HG03066 (cell line): Measurements from ENCODE around the gene MTERF1.
"Not testable (repeated sequence)": the region's sequence is repeated elsewhere in the genome, so short reads cannot be mapped to it uniquely, and the experiment has no call there.

Experiments used
- ATAC-seq: cut with Tn5 transposase; IDR thresholded peaks from one replicate; pipeline ENCODE4 v1.9.1; 2021; ENCODE audit warnings: low read depth; ENCODE audit not compliant: unreplicated experiment

The MTERF1 gene, protein sequence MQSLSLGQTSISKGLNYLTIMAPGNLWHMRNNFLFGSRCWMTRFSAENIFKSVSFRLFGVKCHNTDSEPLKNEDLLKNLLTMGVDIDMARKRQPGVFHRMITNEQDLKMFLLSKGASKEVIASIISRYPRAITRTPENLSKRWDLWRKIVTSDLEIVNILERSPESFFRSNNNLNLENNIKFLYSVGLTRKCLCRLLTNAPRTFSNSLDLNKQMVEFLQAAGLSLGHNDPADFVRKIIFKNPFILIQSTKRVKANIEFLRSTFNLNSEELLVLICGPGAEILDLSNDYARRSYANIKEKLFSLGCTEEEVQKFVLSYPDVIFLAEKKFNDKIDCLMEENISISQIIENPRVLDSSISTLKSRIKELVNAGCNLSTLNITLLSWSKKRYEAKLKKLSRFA

DNA sequence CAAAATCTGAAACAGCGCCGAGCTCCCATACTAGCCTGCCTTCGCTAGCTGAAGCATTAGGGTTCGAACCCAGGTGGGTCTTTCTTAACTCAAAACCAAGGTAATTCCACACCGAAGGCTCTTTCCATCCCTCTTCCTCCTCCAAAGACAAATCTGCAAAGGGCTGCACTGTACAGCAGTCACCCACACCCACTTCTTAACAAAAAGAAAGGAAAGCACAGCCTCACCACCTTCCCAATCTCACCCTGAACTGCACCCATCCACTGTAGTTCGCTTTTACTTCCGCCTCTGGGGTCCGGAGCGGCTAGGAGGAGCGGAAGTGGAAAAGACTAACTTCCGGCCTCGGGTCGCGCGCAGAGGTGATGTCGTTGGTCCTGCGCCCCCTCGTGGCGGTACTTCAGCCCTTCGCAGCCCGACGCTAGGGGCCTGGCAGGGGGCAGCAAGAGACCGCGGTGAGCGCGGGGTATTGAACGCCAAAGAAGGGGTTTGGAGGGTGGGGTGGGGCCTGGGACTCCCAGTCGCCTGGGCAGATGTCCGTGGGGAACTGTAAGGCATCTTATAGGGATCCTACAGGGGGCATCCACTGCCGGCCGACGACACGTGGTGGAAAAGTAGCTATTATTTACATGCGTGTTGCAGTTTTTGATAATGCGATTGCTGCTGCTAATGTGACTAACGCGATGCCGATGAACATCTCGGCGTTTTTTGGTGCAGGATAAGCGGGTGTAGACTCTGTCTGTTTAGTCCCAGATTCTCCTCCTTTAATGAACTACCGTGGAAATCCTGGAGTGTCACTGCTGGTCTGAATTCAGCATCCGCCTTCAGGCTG lies at the start of gene MTERF1:
Gene MTERF1, minus strand, starts transcription at position 290 of the 829 bp plus-strand sequence. CDS start 619 bp downstream, outside the sequence.
- ATAC-seq: peak; percentile 99

DNA sequence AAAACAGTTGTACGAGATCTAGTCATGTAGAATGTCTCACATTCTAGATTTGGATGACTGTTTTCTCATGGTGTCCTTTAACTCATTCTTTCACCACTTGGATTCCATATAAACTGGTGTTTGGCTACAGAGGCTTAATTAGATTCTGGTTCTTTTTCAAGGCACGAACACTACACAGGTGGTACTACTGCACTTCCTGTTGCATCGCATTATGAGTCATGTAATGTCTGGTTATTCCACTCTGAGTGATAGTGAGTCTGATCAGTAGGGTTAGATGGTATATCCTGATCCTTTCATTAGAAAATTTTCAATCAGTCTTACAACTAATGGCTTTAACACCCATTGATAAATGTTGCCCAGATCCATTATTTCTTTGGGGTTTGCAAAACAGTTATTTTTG lies 49.0 kb upstream of the MTERF1 start:
- no peak for ATAC-seq

DNA sequence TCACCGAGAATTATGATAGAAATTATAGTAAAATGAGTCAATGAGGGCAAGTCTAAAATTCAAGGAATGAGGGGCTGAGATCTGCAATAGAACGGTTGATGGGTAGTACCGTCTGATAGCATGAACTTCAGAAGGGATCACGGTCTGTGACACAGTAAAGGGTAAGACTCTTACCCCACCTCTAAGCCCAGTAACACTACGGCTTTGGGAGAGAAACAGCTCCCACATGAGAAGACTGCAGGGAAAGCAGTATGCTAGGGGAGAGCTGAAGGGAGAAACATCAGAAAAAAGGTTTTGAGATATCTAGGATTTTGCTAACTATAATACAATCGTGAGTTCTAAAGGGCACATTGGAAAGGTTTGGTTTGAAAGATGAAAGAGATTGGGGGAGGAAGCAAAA lies 47.4 kb upstream of the MTERF1 start:
- no peak for ATAC-seq

DNA sequence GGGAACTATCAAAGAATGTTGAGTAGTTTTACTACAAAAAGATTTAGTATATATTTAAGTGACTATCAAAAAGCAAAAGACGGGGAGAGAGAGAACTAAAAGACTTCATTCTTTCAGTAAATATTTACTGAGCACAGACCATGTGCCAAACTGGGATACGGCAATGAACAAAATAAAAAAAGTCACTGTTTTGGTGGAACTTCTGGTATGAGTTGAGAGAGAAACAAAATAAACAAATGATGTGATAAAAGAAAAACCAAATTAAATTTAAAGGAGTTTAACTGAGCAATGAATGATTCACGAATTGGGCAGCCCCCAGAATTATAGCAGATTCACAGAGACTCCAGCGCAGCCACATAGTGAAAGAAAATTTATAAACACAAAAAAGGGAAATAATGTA lies 42.4 kb upstream of the MTERF1 start:
- no peak for ATAC-seq

DNA sequence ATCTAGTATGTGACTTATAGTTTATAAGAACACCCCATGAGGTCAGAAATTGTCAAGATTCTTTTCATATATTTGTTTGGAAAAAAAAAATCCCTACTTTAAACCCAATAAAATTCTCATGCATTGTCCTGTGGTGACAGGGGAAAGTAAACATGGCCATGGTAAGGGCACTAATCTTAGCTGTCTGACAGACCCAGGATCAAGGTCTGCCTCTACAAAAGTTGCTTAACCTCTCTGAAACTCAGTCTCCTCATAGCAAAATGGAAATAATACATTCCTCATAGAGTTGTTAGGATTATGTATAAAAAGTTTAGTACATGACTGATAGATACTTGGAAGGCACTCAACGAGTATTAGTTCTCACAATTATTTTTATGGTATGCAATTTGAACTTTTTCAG lies 37.9 kb upstream of the MTERF1 start:
- ATAC-seq: no peak

DNA sequence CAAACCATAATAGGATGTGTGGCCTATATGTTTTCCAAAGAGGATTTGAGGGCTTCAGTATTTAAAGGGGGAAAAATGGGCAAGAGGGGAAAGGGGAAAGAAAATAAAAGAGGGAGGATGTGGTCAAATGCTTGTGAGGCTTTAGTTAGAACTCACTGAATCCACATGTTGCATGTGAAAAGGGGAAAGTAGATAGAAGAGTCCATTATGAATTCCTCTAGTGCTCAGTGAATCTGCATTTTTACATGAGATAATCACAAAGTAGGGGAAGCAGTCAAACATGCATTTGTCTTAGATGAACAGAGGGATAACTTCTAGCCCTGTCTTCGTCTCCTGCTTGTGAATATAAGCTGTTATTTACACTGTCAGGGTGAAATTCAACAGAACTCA lies 35.5 kb upstream of the MTERF1 start:
- no peak for ATAC-seq

DNA sequence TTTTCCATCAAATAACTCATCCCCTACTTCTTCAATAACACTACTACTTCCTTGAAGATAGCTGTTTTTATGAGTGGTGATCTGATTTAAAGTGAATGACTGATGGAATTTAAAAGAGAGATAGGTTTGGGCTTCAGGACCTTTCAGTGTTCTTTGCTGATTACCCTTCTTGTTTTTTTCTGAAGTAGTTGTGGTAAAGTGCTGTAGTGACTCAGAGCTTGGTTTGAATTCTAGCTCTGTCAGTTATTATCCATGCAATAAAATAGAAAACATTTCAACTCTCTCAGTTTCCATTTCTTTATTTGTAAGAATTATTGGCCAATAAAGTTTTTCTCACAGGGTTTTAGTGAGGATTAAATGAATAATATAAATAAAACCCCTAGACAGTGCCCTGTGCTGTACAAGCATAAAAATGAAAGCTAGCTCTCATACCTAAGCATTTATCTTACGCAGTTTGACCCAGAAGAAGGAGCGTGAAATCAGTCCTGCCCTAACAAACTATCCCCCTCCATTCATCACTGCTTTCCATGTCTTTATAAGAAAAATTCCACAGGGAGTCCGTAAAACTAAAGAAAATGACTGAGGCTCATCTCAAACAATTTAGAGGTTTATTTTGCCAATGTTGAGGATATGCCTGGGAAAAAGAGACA lies 35.0 kb upstream of the MTERF1 start:
- no peak for ATAC-seq

DNA sequence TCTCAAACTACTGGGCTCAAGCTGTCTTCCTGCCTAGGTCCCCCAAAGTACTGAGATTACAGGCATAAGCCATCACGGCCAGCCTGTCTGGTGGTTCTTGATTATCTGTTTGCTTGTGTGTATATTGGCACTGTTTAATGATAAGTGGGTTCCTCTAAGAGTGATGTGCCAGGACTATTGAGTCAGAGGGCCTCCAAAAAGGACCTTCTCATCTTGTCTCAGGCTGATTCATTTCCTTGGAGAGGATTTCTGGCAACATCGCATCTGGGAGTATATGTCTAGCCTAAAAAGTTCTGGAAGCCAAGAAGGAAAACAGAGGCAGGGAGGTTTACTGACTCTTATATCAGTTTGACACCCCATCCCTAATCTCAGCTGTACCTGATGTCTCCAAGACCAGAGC lies 33.1 kb upstream of the MTERF1 start:
- no peak for ATAC-seq

DNA sequence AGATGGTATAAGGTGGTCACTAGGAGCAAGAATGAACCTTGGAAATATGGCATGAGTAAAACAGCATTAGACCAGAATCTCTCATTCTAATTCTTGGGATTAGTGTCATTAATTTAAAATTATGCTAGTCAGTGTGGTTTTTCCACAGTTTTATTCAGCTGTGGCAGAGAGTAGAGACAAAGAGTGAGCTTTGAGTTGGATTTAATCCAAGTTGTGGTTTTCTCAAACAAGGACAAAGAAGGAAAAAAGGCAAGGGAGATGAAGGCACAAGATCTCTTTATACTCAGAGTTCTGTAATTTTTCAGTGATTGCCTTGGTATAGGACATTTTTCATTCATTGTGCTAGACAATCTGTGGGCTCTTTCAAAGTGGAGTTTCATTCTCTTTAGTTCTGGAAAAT lies 32.0 kb upstream of the MTERF1 start:
- ATAC-seq: no peak

DNA sequence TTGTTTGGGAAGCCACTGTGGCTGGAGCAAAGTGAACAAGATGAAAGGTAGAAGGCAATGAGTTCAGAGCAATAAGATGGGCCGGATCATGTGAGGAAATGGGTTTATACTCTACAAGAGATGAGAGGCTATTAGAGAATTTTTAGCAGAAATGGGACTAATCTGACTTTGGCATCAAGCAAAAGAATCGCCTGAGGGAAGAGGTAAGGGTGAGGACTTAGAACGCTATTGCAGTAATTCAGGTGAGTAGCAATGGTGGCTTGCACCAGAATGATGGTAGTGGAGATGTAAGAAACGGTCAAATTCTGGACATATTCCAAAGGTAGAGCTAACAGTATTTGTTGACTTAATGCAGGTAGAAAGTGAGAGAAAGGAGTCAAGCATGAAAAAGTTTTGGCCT lies 30.6 kb upstream of the MTERF1 start:
- ATAC-seq: no peak

DNA sequence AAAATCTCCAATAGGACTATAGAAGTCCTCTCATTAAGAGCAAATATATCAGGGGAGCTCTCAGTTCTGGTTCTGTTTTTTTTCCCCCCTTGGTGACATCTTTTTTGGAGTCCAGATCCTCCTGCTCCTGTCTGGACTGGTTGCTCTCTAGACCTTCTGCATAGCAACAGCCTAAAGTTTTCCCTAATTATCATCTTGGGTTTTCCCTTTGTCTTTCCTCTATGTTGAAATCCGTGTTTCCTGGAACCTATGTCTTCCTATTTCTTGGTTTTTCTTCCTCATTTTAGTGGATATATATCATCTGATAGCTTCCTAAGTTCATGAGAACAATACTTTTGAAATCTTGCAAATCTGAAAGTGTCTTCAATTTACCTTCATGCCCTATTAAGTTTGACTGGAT lies 29.7 kb upstream of the MTERF1 start:
- no peak for ATAC-seq

DNA sequence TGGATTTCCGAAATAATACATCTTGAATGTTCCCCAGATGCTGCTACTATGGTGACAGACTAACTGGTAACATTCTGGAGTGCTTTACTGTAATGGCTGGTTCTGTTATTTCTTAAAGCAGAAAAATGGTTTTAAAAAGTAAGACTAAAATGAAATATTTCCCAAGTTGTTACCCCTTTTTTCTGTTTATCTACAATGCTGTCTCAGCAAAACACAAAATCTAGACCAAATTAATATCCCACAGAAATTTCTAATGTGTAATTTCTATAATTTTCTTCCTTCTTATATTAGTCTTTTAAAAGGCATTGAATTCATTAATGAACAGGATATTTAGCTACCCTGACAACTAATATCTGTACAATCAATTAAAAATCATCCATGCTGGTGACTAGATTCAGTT lies 19.1 kb upstream of the MTERF1 start:
- no peak for ATAC-seq

DNA sequence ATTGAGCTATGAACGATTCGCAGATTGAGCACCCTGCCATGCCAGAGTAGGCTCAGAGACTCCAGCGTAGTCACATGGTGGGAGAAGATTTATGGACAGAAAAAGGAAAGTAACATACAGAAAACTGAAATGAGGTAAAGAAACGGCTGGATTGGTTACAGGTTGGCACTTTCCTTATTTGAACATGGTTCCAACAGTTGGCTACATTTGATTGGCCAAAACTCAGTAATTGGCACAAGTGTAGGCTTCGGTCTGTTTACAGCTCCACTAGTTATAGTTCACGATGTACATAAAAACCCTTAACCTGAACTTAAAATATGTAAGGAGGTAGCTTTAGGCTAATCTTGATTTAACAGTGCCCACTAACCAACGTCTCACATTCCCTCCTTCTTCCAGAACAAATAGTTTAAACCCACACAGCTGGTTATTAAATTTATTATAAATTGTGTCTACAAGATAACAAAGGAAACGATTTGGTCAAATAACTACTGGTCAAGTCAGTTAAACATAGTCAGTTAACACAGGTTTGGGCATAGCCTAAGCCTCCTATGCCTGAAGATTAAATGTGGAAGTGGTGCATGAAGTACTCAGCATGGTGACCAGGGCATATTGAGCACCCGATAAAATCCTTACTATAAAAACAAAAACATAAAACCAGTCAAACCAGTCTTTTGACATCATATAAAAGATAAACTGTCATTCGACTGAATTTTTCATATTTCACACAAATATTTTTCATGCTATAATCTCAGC lies 17.9 kb upstream of the MTERF1 start:
- no peak for ATAC-seq

DNA sequence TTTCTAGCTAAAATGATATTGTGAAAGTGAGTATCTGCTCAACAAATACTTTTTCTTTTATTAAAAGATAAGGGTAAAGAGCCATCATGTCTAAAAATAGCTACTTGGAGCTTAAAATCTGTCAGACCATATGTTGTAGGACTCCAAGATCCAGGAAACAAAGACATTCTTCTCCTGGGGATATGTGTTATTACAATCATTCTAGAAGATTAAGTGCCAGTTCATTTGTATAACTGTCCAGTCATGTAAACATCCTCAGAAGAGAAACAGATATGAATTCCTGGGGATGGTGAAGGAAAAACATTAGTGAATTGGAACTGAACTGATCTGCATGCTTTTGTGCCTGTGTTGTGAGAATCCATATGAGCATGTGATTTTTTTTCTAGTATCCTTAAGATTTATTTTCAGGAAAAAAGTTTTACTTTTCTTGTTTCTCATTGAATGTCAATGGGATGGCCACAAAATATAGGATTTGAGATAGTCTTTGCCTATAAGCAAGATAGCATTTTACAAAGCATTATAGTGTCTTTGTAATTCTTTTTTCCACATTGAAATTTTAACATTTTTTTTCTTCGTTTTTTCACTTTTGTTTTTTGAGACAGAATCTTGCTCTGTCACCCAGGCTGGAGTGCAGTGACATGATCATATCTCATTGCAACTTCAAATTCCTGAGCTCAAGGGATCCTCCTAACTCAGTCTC lies 14.4 kb upstream of the MTERF1 start:
- no peak for ATAC-seq

DNA sequence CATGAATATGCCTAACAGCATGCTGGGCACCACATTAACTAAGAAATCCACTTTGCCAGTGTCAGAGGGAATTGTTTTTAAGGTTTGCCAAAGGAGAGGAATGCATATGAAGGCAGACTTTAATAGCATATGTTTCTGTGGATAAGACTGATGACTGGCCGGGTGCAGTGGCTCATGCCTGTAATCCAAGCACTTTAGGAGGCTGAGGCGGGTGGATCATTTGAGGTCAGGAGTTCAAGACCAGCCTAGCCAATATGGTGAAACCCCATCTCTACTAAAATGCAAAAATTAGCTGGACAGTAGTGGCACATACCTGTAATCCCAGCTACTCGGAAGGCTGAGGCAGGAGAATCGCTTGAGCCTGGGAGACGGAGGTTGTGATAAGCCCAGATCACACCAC lies 13.2 kb upstream of the MTERF1 start:
- ATAC-seq: not testable (repeated sequence)

DNA sequence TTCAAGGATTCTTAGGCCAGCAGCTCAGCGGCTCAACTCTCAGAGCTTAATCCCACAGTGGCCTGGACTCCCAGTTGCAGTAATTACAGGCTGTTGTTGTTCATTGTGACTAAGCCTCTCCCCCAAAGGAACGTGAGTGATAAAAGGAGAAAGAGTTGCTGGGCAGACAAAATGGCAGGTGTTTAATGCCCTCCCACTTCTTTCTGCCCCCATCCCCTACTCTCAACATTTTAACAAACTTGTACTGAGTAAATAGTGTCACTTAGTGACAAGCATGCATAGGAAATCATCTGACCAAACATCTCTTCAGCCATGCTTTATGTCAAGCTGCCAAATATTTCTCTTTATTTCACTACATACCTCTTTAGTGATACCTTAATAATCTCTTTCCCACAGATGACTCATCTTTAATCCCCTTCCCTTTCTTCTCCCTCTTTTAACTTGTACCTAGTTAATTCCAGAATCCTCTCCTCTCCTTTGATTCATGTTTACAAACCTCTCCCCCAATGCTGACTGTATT lies 12.4 kb upstream of the MTERF1 start:
- no peak for ATAC-seq

DNA sequence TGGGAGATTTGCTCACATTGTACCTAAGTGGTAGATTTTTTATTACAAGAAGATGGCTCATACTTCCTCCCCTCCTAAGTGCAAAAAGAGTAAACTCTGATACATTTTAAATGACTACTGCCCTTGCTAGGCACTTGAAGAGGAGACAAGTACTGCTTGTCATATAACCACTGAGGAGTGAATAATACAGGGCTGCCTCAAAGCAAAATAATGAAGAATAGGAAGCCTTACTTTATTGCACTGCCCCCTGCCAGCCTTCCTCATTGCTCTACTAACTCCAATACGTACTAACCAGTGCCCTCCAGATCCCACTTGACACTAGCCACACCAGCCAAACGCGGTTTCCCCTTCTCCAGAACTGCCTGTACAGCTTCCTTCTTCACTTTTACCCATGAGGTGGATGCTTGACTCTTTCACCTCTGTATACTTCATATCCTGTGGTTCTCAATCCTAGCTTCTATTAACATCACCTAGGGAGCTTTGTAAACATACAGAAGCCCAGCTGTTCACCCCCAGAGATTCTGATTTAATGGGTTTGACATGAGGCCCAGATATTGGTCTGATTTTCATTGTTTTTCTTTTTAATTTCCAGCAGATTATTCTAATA lies 11.7 kb upstream of the MTERF1 start:
- no peak for ATAC-seq

DNA sequence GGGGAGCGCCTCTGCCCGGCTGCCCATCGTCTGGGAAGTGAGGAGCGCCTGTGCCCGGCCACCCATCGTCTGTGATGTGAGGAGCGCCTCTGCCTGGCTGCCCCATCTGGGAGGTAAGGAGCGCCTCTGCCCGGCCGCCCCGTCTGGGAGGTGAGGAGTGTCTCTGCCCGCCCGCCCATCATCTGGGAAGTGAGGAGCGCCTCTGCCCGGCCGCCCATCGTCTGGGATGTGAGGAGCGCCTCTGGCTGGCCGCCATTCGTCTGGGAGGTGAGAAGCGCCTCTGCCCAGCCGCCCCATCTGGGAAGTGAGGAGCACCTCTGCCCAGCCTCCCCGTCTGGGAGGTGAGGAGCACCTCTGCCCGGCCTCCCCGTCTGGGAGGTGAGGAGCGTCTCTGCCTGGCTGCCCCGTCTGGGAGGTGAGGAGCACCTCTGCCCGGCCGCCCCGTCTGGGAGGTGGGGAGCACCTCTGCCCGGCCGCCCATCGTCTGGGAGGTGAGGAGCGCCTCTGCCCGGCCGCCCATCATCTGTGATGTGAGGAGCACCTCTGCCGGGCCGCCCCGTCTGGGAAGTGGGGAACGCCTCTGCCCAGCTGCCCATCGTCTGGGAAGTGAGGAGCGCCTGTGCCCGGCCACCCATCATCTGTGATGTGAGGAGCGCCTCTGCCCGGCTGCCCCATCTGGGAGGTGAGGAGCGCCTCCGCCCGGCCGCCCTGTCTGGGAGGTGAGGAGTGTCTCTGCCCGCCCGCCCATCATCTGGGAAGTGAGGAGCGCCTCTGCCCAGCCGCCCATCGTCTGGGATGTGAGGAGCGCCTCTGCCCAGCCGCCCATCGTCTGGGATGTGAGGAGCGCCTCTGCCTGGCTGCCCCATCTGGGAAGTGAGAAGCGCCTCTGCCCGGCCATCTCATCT lies 8.0 kb upstream of the MTERF1 start:
- ATAC-seq: not testable (repeated sequence)
